ENCODE data around the gene RAD18.

GRCh38 chr3:8893001-8893400, 70.3 kb downstream of the RAD18 start:
- no peak for TF ChIP-seq CTCF (conservative IDR thresholded peaks at IDR 0.05; ENCODE audit: low read depth, low read length)
- no peak for TF ChIP-seq EZH2 (IDR thresholded peaks at IDR 0.05; ENCODE audit: borderline replicate concordance, low read depth, low read length, poor library complexity, severe bottlenecking)
